ENCODE results near the gene SARM1.
"Not testable (repeated sequence)": the region's sequence is repeated elsewhere in the genome, so short reads cannot be mapped to it uniquely, and the experiment has no call there.

SARM1 gene

DNA sequence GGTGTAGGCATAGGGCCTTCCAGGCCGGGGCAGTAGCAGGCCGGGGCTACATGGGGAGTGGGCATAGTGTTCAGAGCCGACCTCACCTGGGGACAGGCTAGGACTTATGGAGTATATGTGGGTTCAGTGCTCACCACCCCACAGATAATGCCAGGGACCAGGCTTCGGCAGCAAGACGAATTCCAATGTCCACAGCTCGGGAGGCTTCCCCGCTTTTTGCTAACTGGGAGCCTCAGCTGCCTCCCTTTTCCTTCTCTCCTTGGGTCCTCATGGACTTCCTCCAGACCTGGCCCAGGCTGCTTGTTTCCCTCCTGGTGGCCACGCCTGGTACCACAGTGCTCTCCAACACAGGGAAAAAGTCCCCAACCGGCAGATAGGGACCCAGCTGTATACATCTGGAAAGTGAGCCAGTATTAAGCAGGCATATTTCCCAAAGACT, 54.6 kb downstream of the SARM1 start:
- DNase-seq (ENCODE audit: low read depth), result no peak

DNA sequence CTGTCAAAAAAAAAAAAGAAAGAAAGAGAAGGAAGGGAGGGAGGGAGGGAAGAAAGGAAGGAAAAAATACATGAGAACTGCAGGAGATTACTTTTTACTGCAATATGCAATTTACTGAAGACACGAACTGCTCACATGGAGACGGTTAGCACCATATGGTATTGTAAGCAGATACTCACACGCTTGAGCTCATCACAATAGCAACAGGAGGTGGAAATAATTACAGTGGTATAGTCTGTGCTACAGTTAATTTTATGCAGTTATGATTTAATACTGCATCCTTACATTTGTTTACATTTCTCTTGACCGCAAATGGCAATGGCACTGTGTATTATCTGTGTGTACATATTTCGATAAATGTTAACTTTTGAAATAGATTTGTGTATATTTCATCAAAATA, 55.9 kb downstream of the SARM1 start:
- DNase-seq (ENCODE audit: low read depth), result no peak

DNA sequence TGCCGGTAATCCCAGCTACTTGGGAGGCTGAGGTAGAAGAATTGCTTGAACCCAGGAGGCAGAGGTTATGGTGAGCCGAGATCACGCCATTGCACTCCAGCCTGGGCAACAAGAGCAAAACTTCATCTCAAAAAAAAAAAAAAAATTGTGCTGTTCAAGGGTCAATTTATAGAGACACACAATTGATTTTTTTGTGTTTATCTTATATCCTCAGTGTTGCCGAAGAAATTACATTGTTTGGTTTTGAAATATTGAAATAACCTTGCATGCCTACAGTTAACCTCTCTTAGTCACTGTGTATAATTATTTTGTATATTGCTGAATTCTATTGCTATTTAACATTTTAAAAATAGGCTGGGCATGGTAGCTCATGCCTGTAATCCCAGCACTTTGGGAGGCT, 56.5 kb downstream of the SARM1 start:
- DNase-seq (ENCODE audit: low read depth), result not testable (repeated sequence)

DNA sequence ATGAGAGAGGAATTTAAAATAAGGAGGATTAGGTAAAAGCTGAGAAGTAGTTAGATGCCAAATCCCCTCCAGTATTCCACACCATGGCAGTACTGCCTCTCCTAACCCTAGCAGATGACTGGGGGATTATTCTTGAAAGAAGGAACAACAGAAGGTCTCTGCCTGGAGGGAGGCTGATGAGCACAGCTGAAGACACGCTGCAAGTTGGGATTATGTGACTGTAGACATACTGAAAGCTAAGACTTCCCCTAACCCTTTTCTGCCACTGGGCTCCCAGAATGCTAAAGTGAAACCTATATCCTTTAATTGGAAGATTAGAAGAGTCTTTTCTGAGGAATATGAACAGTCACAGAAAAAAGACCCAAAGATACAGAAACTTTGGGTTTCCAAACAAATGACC, 62.2 kb downstream of the SARM1 start:
- DNase-seq (ENCODE audit: low read depth), result no peak

DNA sequence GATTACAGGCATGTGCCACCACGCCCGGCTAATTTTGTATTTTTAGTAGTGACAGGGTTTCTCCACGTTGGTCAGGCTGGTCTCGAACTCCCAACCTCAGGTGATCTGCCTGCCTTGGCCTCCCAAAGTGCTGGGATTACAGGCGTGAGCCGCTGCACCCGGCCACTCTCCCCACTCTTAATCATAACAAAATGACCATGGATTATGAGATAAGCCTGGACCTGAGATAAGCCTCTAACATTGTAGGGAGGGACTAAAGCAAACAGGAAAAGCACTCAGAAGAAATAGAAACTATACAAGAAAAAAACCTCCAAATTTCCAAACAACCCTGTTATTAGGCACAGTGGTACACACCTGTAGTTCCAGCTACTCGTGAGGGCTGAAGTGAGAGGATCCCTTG, 62.8 kb downstream of the SARM1 start:
- not testable (repeated sequence) for DNase-seq (ENCODE audit: low read depth)

DNA sequence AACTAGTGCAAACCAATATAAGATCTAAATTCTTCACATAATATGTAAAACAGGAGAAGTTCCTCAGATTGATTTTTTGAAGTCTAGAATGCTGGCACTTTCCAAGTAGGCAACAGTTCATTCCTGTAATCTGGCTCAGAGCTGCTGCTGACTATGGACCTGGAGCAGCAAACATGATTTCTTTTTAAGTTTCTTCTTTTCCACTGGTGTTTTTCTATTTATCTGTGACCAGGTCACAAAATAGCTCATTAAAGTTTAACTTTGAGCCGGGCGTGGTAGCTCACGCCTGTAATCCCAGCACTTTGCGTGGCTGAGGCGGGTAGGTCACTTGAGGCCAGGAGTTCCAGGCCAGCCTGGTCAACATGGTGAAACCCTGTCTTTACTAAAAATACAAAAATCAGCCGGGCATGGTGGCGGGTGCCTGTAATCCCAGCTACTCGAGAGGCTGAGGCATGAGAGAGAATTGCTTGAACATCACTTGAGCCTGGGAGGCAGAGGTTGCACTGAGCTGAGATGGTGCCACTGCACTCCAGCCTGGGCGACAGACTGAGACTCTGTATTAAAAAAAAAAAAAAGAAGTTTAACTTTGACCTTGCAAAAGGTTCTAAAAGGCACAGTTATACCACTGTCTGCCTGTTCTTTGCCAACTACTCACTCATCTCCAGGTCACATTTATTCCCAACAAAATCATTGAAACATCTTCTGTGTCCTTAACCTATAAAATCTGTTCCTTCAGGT, 72.6 kb downstream of the SARM1 start:
- no peak for DNase-seq (ENCODE audit: low read depth)

DNA sequence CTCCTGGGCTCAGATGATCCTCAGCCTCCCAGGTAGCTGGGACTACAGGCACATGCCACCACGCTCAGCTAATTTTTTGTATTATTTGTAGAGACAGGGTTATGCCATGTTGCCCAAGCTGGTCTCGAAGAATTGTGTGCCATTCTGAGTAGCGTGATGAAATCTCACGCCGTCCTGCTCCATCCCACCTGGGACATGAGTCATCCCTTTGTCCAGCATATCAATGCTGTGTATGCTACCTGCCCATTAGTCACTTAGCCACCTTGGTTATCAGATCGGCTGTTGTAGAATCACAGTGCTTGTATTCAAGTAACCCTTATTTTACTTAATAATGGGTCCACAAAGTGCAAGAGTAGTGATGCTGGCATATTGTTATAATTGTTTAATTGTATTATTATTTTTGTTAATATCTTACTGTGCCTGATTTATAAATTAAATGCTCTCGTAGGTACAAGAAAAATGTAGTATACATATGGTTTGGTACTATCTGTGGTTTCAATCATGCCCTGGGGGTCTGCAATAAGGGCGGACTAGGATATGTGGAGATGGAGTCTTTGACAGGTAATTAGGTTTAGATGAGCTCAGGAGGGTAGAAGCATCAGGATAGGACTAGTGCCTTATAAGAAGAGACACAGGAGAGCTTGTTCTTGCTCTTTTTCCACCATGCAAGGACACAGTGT, 75.4 kb downstream of the SARM1 start:
- DNase-seq (ENCODE audit: low read depth), result no peak

DNA sequence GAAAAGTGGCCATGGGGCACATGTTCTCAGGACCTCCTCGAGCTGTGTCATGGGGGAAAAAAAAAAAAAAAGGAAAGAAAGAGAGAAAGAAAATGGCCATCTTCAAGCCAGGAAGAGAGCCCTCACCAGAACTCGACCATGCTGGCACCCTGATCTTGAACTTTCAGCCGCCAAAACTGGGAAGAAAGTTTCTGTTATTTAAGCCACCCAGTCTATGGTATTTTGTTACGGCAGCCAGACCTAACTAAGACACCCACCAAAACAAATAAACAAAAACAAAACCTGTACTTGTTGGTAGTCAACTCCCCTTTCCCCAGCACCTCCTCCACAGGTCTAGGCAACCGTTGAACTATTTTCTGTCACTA, 75.9 kb downstream of the SARM1 start:
- DNase-seq (ENCODE audit: low read depth), result no peak

DNA sequence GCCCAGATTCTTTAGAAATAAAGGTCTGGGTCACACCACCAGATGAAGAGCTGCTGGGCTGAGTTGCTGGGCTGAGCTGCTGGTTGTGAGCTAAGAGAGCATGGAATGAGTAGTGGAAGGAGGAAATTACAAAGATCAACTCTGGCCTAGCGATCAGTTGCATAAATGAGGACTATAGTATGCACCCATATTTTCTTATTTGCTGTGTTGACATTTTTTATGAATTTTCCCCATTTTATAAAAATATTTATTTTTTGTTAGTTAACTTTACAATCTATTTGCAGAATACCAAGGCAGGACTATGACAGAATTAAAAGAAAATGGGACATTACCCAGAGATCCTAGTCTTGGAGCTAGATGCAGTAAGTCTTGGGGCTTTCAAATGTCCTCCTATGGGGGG, 78.4 kb downstream of the SARM1 start:
- DNase-seq (ENCODE audit: low read depth), result no peak
